Calu3 (cell line): ENCODE results near the gene HOXA9. TPM values are rescaled to one million over a fixed set of nuclear protein-coding genes. Genes with fewer than 3 reads are reported as not detected.

Experiments
- Bru-seq: library from RNA; stranded (reverse); fragments of 400-500 nt; gene quantifications from one replicate; lab custom pipeline; 2021; lab: Mats Ljungman, UMichigan
- BruChase-seq, 2 experiments: library from RNA; stranded (reverse); fragments of 400-500 nt; gene quantifications; one replicate each; lab custom pipeline; 2021; lab: Mats Ljungman, UMichigan
- BruUV-seq: library from RNA; stranded (reverse); fragments of 400-500 nt; replicated peaks from 2 replicates; lab custom pipeline; 2021; lab: Mats Ljungman, UMichigan
- CTCF ChIA-PET: fragments of 300-600 bp; sonication (Branson Sonifier 250); formaldehyde crosslinking; loops from one replicate; lab custom pipeline; 2022; ENCODE audit warnings: antibody characterized with exemption; lab: Charles Lee
- DNase-seq: peaks from one replicate; pipeline ENCODE4 v3.0.0; 2022
- H3K27ac Mint-ChIP-seq: one replicate; pipeline ENCODE4 v1.8.0; 2022; ENCODE audit warnings: mixed read lengths; ENCODE audit not compliant: unreplicated experiment
- H3K27me3 Mint-ChIP-seq: one replicate; pipeline ENCODE4 v1.8.0; 2022; ENCODE audit warnings: mixed read lengths; ENCODE audit not compliant: unreplicated experiment
- H3K36me3 Mint-ChIP-seq: one replicate; pipeline ENCODE4 v1.8.0; 2022; ENCODE audit warnings: mild to moderate bottlenecking, moderate library complexity, mixed read lengths; ENCODE audit not compliant: insufficient read depth, unreplicated experiment
- H3K4me1 Mint-ChIP-seq: one replicate; pipeline ENCODE4 v1.8.0; 2022; ENCODE audit warnings: mild to moderate bottlenecking, low read depth, mixed read lengths; ENCODE audit not compliant: unreplicated experiment
- H3K4me3 Mint-ChIP-seq: one replicate; pipeline ENCODE4 v1.8.0; 2022; ENCODE audit warnings: mild to moderate bottlenecking, low read depth, moderate library complexity, mixed read lengths; ENCODE audit not compliant: unreplicated experiment
- H3K9me3 Mint-ChIP-seq: one replicate; pipeline ENCODE4 v1.8.0; 2022; ENCODE audit warnings: low read depth, mixed read lengths; ENCODE audit not compliant: unreplicated experiment
- intact Hi-C: fragments of 100-400 bp; cut with micrococcal nuclease; formaldehyde crosslinking; loops from one replicate; pipeline ENCODE4 v1.10.0; 2022; ENCODE audit not compliant: unreplicated experiment
- long read RNA-seq: library from polyadenylated mRNA; stranded (forward); transcript quantifications from one replicate; pipeline ENCODE4 v2.0.0, GENCODE V29; 2022
- total RNA-seq: library from RNA; stranded (reverse); gene quantifications from 2 replicates; pipeline ENCODE4 v1.2.3, GENCODE V29; 2022
- TF ChIP-seq, protein P1 (sequence below): fragments of 200-600 bp; IDR thresholded peaks from one replicate; pipeline ENCODE4 v1.8.0; 2022; ENCODE audit warnings: antibody characterized with exemption; ENCODE audit not compliant: unreplicated experiment

HOXA9 gene
- total RNA-seq = 1.7 and 2.5 TPM in 2 replicates
- percentile 45 among the genes with signal in this experiment for Bru-seq, nascent RNA
- BruChase-seq, experiment 1, labeled RNA remaining after a 6-hour chase = percentile 39 among the genes with signal in this experiment
- BruChase-seq, experiment 2, labeled RNA remaining after a 2-hour chase = percentile 54 among the genes with signal in this experiment
- long read RNA-seq = 0 reads

DNA sequence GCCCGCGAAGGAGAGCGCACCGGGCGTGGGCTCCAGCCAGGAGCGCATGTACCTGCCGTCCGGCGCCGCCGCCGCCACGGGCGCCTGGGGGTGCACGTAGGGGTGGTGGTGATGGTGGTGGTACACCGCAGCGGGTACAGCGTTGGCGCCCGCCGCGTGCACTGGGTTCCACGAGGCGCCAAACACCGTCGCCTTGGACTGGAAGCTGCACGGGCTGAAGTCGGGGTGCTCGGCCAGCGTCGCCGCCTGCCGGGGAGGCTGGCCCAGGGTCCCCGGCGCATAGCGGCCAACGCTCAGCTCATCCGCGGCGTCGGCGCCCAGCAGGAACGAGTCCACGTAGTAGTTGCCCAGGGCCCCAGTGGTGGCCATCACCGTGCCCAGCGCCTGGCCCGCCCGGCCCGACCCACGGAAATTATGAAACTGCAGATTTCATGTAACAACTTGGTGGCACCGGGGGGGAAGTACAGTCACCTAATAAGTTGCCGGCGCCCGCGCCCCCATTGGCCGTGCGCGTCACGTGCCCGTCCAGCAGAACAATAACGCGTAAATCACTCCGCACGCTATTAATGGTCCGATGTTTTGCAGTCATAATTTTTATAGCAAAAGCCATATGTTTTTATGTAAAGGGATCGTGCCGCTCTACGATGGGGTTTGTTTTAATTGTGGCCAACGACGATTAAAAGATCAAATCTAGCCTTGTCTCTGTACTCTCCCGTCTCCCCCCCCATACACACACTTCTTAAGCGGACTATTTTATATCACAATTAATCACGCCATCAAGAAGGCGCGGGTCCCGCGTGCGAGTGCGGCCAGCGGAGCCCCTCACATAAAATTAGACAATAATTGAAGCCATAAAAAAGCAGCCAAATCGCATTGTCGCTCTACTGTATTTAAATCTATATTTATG is at the start of gene HOXA9:
Gene HOXA9 (minus strand): TSS at position 449 of the 907 bp plus-strand sequence. CDS start 80 bp downstream, at position 369.
- H3K36me3 Mint-ChIP-seq = peaks cover 22% of the 10 kb centered on the region
- H3K9me3 Mint-ChIP-seq = no peaks in the 10 kb centered on the region
- intact Hi-C loops = no loop called here
- no peak within 1 kb of the TSS for H3K27ac Mint-ChIP-seq
- H3K4me3 Mint-ChIP-seq = no peak within 1 kb of the TSS
- BruUV-seq = no TSS peak
- H3K4me1 Mint-ChIP-seq = peaks cover 15% of the 10 kb centered on the region
- H3K27me3 Mint-ChIP-seq = no peaks in the 10 kb centered on the region
- CTCF ChIA-PET = no interaction called here
- TF ChIP-seq, protein P1, sequence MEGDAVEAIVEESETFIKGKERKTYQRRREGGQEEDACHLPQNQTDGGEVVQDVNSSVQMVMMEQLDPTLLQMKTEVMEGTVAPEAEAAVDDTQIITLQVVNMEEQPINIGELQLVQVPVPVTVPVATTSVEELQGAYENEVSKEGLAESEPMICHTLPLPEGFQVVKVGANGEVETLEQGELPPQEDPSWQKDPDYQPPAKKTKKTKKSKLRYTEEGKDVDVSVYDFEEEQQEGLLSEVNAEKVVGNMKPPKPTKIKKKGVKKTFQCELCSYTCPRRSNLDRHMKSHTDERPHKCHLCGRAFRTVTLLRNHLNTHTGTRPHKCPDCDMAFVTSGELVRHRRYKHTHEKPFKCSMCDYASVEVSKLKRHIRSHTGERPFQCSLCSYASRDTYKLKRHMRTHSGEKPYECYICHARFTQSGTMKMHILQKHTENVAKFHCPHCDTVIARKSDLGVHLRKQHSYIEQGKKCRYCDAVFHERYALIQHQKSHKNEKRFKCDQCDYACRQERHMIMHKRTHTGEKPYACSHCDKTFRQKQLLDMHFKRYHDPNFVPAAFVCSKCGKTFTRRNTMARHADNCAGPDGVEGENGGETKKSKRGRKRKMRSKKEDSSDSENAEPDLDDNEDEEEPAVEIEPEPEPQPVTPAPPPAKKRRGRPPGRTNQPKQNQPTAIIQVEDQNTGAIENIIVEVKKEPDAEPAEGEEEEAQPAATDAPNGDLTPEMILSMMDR = no peak
- DNase-seq = no peak

DNA sequence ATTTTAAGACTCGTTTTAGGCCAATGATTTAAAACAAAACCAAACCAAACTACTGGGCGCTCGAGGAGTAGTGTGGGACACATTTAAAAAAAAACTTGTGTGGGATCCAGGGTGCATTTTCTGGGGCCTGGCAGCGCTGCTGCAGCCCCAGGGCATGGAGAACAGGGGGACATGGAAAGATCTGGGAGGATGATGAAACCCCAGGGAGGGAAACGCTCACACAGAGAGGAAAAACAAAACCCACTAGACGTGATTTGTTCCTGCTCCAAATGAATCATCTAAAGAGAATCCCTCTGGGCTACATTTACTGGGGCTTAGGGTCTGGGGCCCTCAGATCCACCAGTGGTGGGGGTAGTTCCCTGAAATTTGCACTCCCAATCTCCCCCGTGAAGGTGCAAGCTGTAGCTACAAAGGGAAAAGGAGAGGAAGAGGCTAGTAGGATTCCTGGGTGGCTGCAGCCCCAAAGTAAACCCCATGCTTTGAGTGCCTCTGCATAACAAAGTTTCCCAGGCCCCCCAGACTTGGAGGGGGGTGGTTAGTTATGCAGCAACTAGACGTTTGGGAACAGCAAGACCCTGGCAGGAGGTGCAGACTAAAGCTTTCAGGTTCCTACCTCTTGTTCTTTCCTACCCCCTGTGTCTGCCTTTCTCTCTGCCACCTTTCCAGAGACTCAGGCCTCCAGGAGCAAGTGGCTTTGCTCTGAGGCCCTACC is 49.1 kb upstream of the HOXA9 start:
- CTCF ChIA-PET = no interaction called here
- BruUV-seq = no TSS peak
- intact Hi-C loops = no loop called here

DNA sequence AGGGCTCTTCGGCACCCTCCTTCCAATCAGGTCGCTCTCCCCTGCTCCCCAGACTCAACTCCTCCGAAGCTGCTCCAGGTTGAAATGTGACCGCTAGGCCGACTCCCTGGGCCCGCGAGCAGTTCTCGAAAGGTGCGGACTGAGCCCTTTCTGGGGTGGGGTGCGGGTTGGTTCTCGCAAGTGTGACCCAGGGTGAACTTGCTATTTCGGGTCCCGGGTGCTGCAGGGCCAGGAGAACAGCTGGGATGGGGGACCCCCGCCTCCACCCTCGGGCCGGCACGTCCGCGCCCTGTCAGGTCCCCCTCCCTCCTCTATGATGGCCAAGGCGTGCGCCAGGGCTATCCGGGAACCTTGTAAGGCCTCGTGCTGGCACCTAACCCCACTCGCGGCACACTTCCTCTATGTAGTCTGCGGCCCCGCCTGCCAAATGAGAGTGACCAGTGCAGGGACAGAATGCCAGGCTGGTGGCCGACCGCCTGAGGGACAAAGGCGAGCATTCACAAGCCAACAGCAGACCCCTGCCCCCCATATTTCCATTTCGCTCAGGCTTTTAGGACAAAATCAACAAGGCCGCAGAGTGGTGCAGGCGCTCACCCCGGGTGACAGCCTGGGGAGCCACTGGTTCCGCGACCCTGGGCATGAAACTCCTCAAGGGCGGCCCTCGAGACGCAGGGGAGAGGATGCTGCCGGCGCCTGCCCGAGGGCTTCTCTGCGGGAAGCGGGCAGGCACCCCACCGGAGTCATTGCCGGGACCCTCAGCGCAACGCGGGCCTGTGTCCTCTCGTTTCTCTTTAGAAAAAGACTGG is 48.3 kb upstream of the HOXA9 start:
- peaks cover 8% of the 10 kb centered on the region for H3K4me1 Mint-ChIP-seq
- no peaks in the 10 kb centered on the region for H3K36me3 Mint-ChIP-seq
- H3K9me3 Mint-ChIP-seq = no peaks in the 10 kb centered on the region
- TF ChIP-seq, protein P1 = no peak
- no peak for DNase-seq
- intact Hi-C loops = no loop called here
- H3K4me3 Mint-ChIP-seq = no peak overlapping the region
- no peak overlapping the region for H3K27ac Mint-ChIP-seq
- no TSS peak for BruUV-seq
- CTCF ChIA-PET = no interaction called here
- peaks cover 28% of the 10 kb centered on the region for H3K27me3 Mint-ChIP-seq

More for the DNA sequence above, 49.1 kb upstream of the HOXA9 start:
- peaks cover 8% of the 10 kb centered on the region for H3K4me1 Mint-ChIP-seq
- H3K27me3 Mint-ChIP-seq = peaks cover 34% of the 10 kb centered on the region
- no peaks in the 10 kb centered on the region for H3K36me3 Mint-ChIP-seq
- no peak overlapping the region for H3K4me3 Mint-ChIP-seq
- DNase-seq = no peak
- TF ChIP-seq, protein P1 = no peak
- no peaks in the 10 kb centered on the region for H3K9me3 Mint-ChIP-seq
- H3K27ac Mint-ChIP-seq = no peak overlapping the region
